K562 (cell line): ENCODE data around the gene TSPOAP1. TPM values are rescaled to one million over a fixed set of nuclear protein-coding genes. Genes with fewer than 3 reads are reported as not detected.

Experiments
- ATF6 ChIP-seq: sonication (generic); formaldehyde crosslinking; IDR thresholded peaks from 2 replicates; pipeline ENCODE4 v1.4.0; 2020; ENCODE audit warnings: mild to moderate bottlenecking, missing genetic modification reagents
- CBX2 ChIP-seq: fragments of 200-600 bp; sonication (generic); IDR thresholded peaks from one replicate; pipeline ENCODE4 v1.6.1; 2012; ENCODE audit warnings: mild to moderate bottlenecking, low read length, inconsistent platforms; ENCODE audit not compliant: insufficient read depth, poor library complexity, severe bottlenecking
- CBX3 ChIP-seq, 2 experiments: IDR thresholded peaks; 1 replicate in 1 of 2; 2 replicates in 1 of 2; pipeline ENCODE4 v1.6.1; 2012; ENCODE audit warnings: inconsistent platforms in 2 of 2, low read length in 2 of 2, borderline replicate concordance in 1 of 2, control low read depth in 1 of 2
- CCAR2 ChIP-seq: fragments of 200-400 bp; formaldehyde crosslinking; IDR thresholded peaks from 2 replicates; pipeline ENCODE4 v1.6.1; 2017; ENCODE audit warnings: mild to moderate bottlenecking, low read depth, low read length
- CREBBP ChIP-seq: IDR thresholded peaks from one replicate; pipeline ENCODE4 v1.6.1; 2012; ENCODE audit warnings: low read depth, mild to moderate bottlenecking, control low read depth, inconsistent platforms, low read length
- ETV1 ChIP-seq: fragments of 450-650 bp; conservative IDR thresholded peaks from 2 replicates; pipeline ENCODE4 v1.6.1; 2016; ENCODE audit warnings: missing genetic modification characterization, control low read depth, low read depth, missing compliant biosample characterization
- FOSL1 ChIP-seq: fragments of 200-800 bp; sonication (Bioruptor generic); conservative IDR thresholded peaks from 2 replicates; pipeline ENCODE4 v1.6.1; 2016; ENCODE audit warnings: missing genetic modification characterization, missing compliant biosample characterization
- FOXP1 ChIP-seq: sonication (generic); formaldehyde crosslinking; IDR thresholded peaks from 2 replicates; pipeline ENCODE4 v1.8.0; 2022; ENCODE audit warnings: mild to moderate bottlenecking, missing genetic modification reagents
- FUS ChIP-seq: fragments of 200-400 bp; formaldehyde crosslinking; optimal IDR thresholded peaks from 2 replicates; pipeline ENCODE3; 2017; ENCODE audit warnings: low read depth, low read length
- KLF13 ChIP-seq: fragments of 450-650 bp; IDR thresholded peaks from 2 replicates; pipeline ENCODE4 v1.6.1; 2016; ENCODE audit warnings: missing genetic modification characterization, low read depth, mild to moderate bottlenecking, missing compliant biosample characterization, moderate library complexity, borderline replicate concordance
- MYC ChIP-seq, 2 experiments: fragments of 250-450 bp in 1 of 2; sonication (Bioruptor Pico) in 1 of 2; IDR thresholded peaks; 2 replicates each; pipeline versions ENCODE4 v1.5.1 to v1.6.1; 2012 to 2021; ENCODE audit warnings: low read depth in 2 of 2, borderline replicate concordance in 1 of 2, improper control_type of control experiment in 1 of 2, low read length in 1 of 2, mild to moderate bottlenecking in 1 of 2, moderate library complexity in 1 of 2
- NR2C2 ChIP-seq, 2 experiments: fragments of 200-800 bp in 1 of 2; sonication (Bioruptor generic) in 1 of 2; sonication (generic) in 1 of 2; formaldehyde crosslinking in 1 of 2; IDR thresholded peaks; 2 replicates each; pipeline versions ENCODE4 v1.6.1 to v1.8.0; 2016 to 2022; ENCODE audit warnings: mild to moderate bottlenecking in 1 of 2, missing compliant biosample characterization in 1 of 2, missing genetic modification characterization in 1 of 2, missing genetic modification reagents in 1 of 2
- OTX1 ChIP-seq: fragments of 450-650 bp; formaldehyde crosslinking; IDR thresholded peaks from 2 replicates; pipeline ENCODE4 v1.4.0; 2022; ENCODE audit warnings: mild to moderate bottlenecking
- RBM17 ChIP-seq: fragments of 200-400 bp; formaldehyde crosslinking; IDR thresholded peaks from 2 replicates; pipeline ENCODE4 v1.6.1; 2017; ENCODE audit warnings: low read depth, mild to moderate bottlenecking, low read length, borderline replicate concordance
- SMARCA4 ChIP-seq: fragments of 450-650 bp; IDR thresholded peaks from 2 replicates; pipeline ENCODE4 v1.6.1; 2016
- SNIP1 ChIP-seq: fragments of 450-650 bp; IDR thresholded peaks from 2 replicates; pipeline ENCODE4 v1.7.1; 2017; ENCODE audit warnings: low read depth, mild to moderate bottlenecking
- TCF3 ChIP-seq: sonication (generic); formaldehyde crosslinking; IDR thresholded peaks from 2 replicates; pipeline ENCODE4 v1.4.0; 2020; ENCODE audit warnings: mild to moderate bottlenecking, missing genetic modification reagents
- ZKSCAN3 ChIP-seq: fragments of 250-450 bp; sonication (Bioruptor Pico); IDR thresholded peaks from 2 replicates; pipeline ENCODE4 v1.4.0; 2020
- ZNF140 ChIP-seq: fragments of 250-450 bp; sonication (Bioruptor Pico); IDR thresholded peaks from 2 replicates; pipeline ENCODE4 v1.8.0; 2021; ENCODE audit warnings: moderate library complexity, mild to moderate bottlenecking, inconsistent platforms
- ZNF217 ChIP-seq: sonication (generic); formaldehyde crosslinking; IDR thresholded peaks from 2 replicates; pipeline ENCODE4 v1.8.0; 2022; ENCODE audit warnings: mild to moderate bottlenecking, missing genetic modification reagents
- ZNF311 ChIP-seq: fragments of 250-450 bp; sonication (Bioruptor Pico); IDR thresholded peaks from 2 replicates; pipeline ENCODE4 v1.4.0; 2020; ENCODE audit warnings: mild to moderate bottlenecking, moderate library complexity
- ZNF347 ChIP-seq: fragments of 450-650 bp; formaldehyde crosslinking; IDR thresholded peaks from 2 replicates; pipeline ENCODE4 v1.4.0; 2020; ENCODE audit warnings: low read depth, mild to moderate bottlenecking, moderate library complexity
- ZNF551 ChIP-seq: fragments of 250-450 bp; sonication (Bioruptor Pico); IDR thresholded peaks from 2 replicates; pipeline ENCODE4 v1.5.0; 2021; ENCODE audit warnings: mild to moderate bottlenecking, moderate library complexity
- ZNF561 ChIP-seq: fragments of 450-650 bp; formaldehyde crosslinking; conservative IDR thresholded peaks from 2 replicates; pipeline ENCODE4 v1.4.0; 2020; ENCODE audit warnings: mild to moderate bottlenecking, moderate library complexity
- ZNF584 ChIP-seq: fragments of 200-800 bp; sonication (Bioruptor generic); IDR thresholded peaks from 2 replicates; pipeline ENCODE4 v1.6.1; 2016; ENCODE audit warnings: low read depth, mild to moderate bottlenecking, missing genetic modification characterization, missing compliant biosample characterization
- ZNF76 ChIP-seq: fragments of 250-450 bp; sonication (Bioruptor Pico); IDR thresholded peaks from 2 replicates; pipeline ENCODE4 v1.4.0; 2020; ENCODE audit warnings: mild to moderate bottlenecking, moderate library complexity, borderline replicate concordance
- polyA plus RNA-seq, 8 experiments: library from polyadenylated mRNA; depleted of rRNA in 4 of 8; stranded (reverse) in 5 of 8; unstranded in 3 of 8; fragments of >200 nt; fragmentation: Nextera tagmentation in 2 of 8; fragmentation: Illumina TruSeq in 1 of 8; extraction: Ambion mirVana in 2 of 8; extraction: Trizol in 1 of 8; gene quantifications; 2 replicates each; pipeline versions ENCODE4 v1.2.1 to v1.2.3, GENCODE V29; 2011 to 2014; ENCODE audit warnings: inconsistent platforms in 1 of 8, missing spikeins in 1 of 8
- total RNA-seq, 7 experiments: library from RNA; depleted of rRNA in 6 of 7; stranded (reverse); fragments of >200 nt in 6 of 7; fragmentation: Illumina TruSeq in 2 of 7; extraction: Trizol in 2 of 7; gene quantifications; 2 replicates each; pipeline versions ENCODE4 v1.2.1 to v1.2.3, GENCODE V29; 2011 to 2021; ENCODE audit warnings: low replicate concordance in 1 of 7

Gene TSPOAP1
- total and polyA plus RNA-seq, 9 of the 15 experiments (the other 6 are each of a cell fraction or from before 2014, with no cell fraction given): 0.87 to 3.9 (median 1.8) TPM; not detected in 2

GRCh38 chr17:58351831-58352595 is 23.4 kb upstream of the TSPOAP1 start, which contains the start of gene SUPT4H1 (continued):
- TF ChIP-seq NR2C2 (CRISPR knock-in tag; IDR thresholded peaks at IDR 0.05): 0 out of 2 replicates have a peak, but pooled peaks have one; percentile 57
- peak; percentile 98 for TF ChIP-seq NR2C2 (tag; IDR thresholded peaks at IDR 0.05)
- TF ChIP-seq ZNF584 (CRISPR knock-in tag): no peak
- no peak for TF ChIP-seq ZNF217 (CRISPR knock-in tag)
- TF ChIP-seq ZKSCAN3: no peak
- no peak for TF ChIP-seq ZNF561 (CRISPR knock-in tag)
- TF ChIP-seq ZNF551 (CRISPR knock-in tag): no peak
- TF ChIP-seq CBX2: no peak
- peak; percentile 75; the same call in 1 of the 2 replicates for TF ChIP-seq OTX1 (CRISPR knock-in tag)
- TF ChIP-seq SMARCA4: no peak
- TF ChIP-seq ETV1 (tag): peak; percentile 75
- no peak for TF ChIP-seq CBX3 (IDR thresholded peaks at IDR 0.05; ENCODE audit: borderline replicate concordance in 1 of 2, low read length in 2 of 2)
- no peak for TF ChIP-seq ZNF76 (CRISPR knock-in tag)
- no peak for TF ChIP-seq FUS
- peak; percentile 89 for TF ChIP-seq MYC (IDR thresholded peaks at IDR 0.05; ENCODE audit: low read depth, low read length)
- TF ChIP-seq MYC (CRISPR knock-in tag; IDR thresholded peaks at IDR 0.05; ENCODE audit: borderline replicate concordance, low read depth): no peak
- TF ChIP-seq ZNF140 (CRISPR knock-in tag): no peak
- TF ChIP-seq ZNF311 (CRISPR knock-in tag): no peak
- no peak for TF ChIP-seq SNIP1
- no peak for TF ChIP-seq RBM17
- TF ChIP-seq ATF6 (CRISPR knock-in tag): no peak
- TF ChIP-seq FOSL1 (tag): 0 out of 2 replicates have a peak, but pooled peaks have one; percentile 12
- no peak for TF ChIP-seq ZNF347
- TF ChIP-seq CCAR2: no peak
- TF ChIP-seq CREBBP: no peak
- 0 out of 2 replicates have a peak, but pooled peaks have one; percentile 23 for TF ChIP-seq FOXP1 (CRISPR knock-in tag)
- TF ChIP-seq TCF3: no peak; the same call in 1 of the 2 replicates
- TF ChIP-seq KLF13 (tag): 0 out of 2 replicates have a peak, but pooled peaks have one; percentile 47
